GM13976 (cell line): Measurements from ENCODE around the gene GRID1.

ENCODE experiments used
- DNase-seq: peaks from one replicate; pipeline ENCODE4 v3.0.0; 2012; ENCODE audit warnings: low spot score
- in situ Hi-C: fragments of 300-500 bp; cut with MboI; formaldehyde crosslinking; loops from one replicate; pipeline ENCODE4 v1.12.0; 2022; ENCODE audit warnings: low sequenced_read_pairs, mixed read lengths, inconsistent platforms; ENCODE audit not compliant: unreplicated experiment
- TF ChIP-seq, protein P1 (sequence below): IDR thresholded peaks from 2 replicates; pipeline ENCODE4 v1.5.1; 2012; ENCODE audit warnings: borderline replicate concordance, mild to moderate bottlenecking; ENCODE audit not compliant: insufficient read depth; ENCODE audit errors: extremely low read depth, missing control alignments, control extremely low read depth

Gene GRID1

DNA sequence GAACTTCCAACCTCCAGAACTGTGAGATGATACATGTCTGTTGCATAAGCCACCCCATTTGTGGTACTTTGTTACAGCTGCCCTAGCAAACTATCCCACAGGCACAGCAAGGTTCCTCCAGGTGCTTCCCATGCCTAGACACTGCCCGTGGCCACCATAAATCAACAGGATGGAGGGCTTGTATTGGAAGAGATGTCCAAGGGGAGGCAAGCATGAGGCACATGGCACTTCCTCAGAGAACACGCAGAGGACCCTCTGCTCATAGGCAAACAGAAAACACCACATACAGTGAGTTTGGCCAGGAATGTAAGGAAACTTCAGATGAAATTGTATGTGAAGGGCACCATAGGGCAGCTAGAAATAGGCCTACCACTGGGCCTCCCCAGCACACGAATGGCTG lies 291.1 kb downstream of the GRID1 start:
- TF ChIP-seq, protein P1, sequence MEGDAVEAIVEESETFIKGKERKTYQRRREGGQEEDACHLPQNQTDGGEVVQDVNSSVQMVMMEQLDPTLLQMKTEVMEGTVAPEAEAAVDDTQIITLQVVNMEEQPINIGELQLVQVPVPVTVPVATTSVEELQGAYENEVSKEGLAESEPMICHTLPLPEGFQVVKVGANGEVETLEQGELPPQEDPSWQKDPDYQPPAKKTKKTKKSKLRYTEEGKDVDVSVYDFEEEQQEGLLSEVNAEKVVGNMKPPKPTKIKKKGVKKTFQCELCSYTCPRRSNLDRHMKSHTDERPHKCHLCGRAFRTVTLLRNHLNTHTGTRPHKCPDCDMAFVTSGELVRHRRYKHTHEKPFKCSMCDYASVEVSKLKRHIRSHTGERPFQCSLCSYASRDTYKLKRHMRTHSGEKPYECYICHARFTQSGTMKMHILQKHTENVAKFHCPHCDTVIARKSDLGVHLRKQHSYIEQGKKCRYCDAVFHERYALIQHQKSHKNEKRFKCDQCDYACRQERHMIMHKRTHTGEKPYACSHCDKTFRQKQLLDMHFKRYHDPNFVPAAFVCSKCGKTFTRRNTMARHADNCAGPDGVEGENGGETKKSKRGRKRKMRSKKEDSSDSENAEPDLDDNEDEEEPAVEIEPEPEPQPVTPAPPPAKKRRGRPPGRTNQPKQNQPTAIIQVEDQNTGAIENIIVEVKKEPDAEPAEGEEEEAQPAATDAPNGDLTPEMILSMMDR: no peak
- in situ Hi-C loops: no loop called here
- DNase-seq: no peak

DNA sequence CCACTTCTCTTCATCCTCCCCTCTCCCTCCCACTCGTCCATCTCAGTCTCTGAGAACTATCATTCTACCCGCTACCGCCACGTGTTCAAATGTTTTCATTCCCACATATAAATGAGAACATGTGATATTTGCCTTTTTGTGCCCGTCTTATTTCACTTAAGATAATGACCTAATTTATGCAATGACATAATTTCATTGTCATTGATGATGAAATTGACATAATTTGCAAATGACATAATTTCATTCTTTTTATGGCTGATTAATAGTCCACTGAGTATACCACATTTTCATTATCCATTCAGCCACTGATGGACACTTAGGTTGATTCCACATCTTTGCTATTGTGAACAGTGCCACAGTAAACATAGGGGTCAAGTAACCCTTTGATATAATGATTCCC lies 292.3 kb downstream of the GRID1 start:
- TF ChIP-seq, protein P1: no peak
- in situ Hi-C loops: no loop called here

GRCh38 chr10:86073199-86073977 lies 293.2 kb downstream of the GRID1 start:
- in situ Hi-C loops: no loop called here
- no peak for DNase-seq
- TF ChIP-seq, protein P1: no peak

More for the DNA sequence above, 292.3 kb downstream of the GRID1 start:
- no peak for DNase-seq

- TF ChIP-seq, protein P1: no peak
- DNase-seq: no peak
- in situ Hi-C loops: no loop called here
Measured at GRCh38 chr10:86072413-86072812, 294.2 kb downstream of the GRID1 start.

- TF ChIP-seq, protein P1: no peak
- in situ Hi-C loops: no loop called here
- no peak for DNase-seq
Measured at GRCh38 chr10:86071758-86072157, 294.8 kb downstream of the GRID1 start.

GRCh38 chr10:86071145-86071544 lies 295.4 kb downstream of the GRID1 start:
- DNase-seq: no peak
- TF ChIP-seq, protein P1: no peak
- in situ Hi-C loops: no loop called here

- TF ChIP-seq, protein P1: no peak
- DNase-seq: no peak
- in situ Hi-C loops: no loop called here
Measured at GRCh38 chr10:86070278-86070677, 296.3 kb downstream of the GRID1 start.
